Measurements from ENCODE around the gene PRPH2.

PRPH2 gene

DNA sequence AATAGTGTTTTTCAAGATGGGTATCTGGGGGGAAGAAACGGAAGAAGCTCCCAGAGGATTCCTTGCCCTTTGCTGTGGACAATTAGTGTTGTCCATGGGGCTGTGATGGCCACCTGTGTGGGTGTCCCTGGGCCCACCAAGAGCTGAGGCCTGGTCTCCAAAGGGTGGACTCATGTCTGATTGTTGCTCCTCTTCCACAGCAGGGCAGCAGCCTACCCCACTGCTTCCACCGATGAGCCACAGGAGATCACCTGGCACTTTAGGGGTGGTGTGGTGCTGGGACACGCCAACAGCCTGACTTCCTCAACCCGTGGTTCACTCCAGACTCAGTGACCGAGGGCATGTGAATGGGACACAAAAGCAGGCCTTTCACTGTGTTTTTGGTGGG is 25.1 kb downstream of the PRPH2 start:
- no peaks in the 10 kb centered on the region for H3K27me3 ChIP-seq (ENCODE audit: control insufficient read depth, insufficient read depth, low read length)
- no peak overlapping the region for H3K27ac ChIP-seq (ENCODE audit: low read depth, low read length)
- H3K9ac ChIP-seq (ENCODE audit: low read depth, low read length), result no peak overlapping the region
- H3K4me3 ChIP-seq (ENCODE audit: low read depth, low read length), result no peak overlapping the region
- H3K36me3 ChIP-seq (ENCODE audit: control insufficient read depth, insufficient read depth, low read length), result peaks cover 28% of the 10 kb centered on the region
- H3K9me3 ChIP-seq (ENCODE audit: control insufficient read depth, insufficient read depth, low read length), result no peaks in the 10 kb centered on the region
- no peaks in the 10 kb centered on the region for H3K4me1 ChIP-seq (ENCODE audit: control insufficient read depth, insufficient read depth, low read length)

DNA sequence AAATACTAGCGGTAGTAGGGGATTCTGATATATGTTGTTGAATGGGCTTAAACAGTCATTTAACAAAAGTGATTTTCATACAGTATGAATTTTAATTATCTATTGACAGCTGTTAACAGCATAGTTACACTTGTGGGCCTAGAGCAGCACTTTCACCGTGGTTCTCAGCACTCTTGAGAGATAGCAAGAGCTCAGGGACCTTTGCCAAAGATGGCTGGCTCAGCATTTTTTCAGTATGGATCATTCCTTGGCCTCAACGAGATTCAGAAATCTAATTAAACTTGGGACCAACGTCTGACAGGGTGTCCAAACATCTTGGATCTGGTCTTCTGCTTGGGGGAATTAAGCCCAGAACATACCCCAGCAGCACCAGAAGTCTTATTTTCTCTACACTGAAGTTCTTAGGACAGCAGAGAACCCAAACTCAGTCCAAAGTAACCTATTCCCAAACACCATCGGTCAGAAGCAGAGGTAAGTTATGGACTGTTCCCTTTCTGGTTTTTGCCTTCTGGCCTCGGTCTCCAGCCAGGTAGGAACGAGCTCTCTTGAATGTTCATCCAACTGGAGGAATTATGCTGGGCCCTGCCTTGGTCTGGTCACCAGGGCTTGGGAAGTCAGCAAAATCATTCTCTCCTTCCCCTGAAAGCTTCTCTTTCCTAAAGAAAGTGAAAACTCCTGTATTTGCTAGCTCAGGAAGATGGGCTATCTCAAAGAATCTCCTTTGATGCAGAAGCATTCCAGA is 25.7 kb downstream of the PRPH2 start:
- H3K36me3 ChIP-seq (ENCODE audit: control insufficient read depth, insufficient read depth, low read length), result peaks cover 33% of the 10 kb centered on the region
- no peak overlapping the region for H3K9ac ChIP-seq (ENCODE audit: low read depth, low read length)
- H3K4me1 ChIP-seq (ENCODE audit: control insufficient read depth, insufficient read depth, low read length), result no peaks in the 10 kb centered on the region
- no peaks in the 10 kb centered on the region for H3K9me3 ChIP-seq (ENCODE audit: control insufficient read depth, insufficient read depth, low read length)
- no peak overlapping the region for H3K4me3 ChIP-seq (ENCODE audit: low read depth, low read length)
- H3K27ac ChIP-seq (ENCODE audit: low read depth, low read length), result no peak overlapping the region
- no peaks in the 10 kb centered on the region for H3K27me3 ChIP-seq (ENCODE audit: control insufficient read depth, insufficient read depth, low read length)

DNA sequence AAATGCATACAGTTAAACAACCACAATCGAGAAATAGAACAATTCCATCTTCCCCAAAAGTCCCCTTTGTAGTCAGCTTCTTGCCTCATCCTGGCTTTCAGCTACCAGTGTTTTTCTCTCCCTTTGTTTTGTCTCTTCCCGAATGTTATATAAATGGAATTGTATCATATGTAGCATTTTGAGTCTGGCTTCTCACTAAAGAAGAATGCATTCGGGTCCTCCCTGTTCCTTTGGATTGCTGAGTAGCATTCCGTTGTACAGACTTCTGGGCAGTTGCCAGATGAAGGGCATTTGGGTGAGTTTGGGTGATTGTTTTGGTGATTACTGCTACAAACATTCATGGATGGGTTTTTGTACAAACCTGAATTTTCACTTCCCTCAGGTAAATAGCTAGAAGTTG is 27.8 kb downstream of the PRPH2 start:
- Histone ChIP-seq H3K36me3 (ENCODE audit: control insufficient read depth, insufficient read depth, low read length) (peaks cover 54% of the 10 kb centered on the region), H3K9me3 (ENCODE audit: control insufficient read depth, insufficient read depth, low read length) (no peaks in the 10 kb centered on the region), H3K27ac (ENCODE audit: low read depth, low read length) (no peak overlapping the region), H3K9ac (ENCODE audit: low read depth, low read length) (no peak overlapping the region), H3K27me3 (ENCODE audit: control insufficient read depth, insufficient read depth, low read length) (no peaks in the 10 kb centered on the region), H3K4me1 (ENCODE audit: control insufficient read depth, insufficient read depth, low read length) (no peaks in the 10 kb centered on the region), H3K4me3 (ENCODE audit: low read depth, low read length) (no peak overlapping the region)

DNA sequence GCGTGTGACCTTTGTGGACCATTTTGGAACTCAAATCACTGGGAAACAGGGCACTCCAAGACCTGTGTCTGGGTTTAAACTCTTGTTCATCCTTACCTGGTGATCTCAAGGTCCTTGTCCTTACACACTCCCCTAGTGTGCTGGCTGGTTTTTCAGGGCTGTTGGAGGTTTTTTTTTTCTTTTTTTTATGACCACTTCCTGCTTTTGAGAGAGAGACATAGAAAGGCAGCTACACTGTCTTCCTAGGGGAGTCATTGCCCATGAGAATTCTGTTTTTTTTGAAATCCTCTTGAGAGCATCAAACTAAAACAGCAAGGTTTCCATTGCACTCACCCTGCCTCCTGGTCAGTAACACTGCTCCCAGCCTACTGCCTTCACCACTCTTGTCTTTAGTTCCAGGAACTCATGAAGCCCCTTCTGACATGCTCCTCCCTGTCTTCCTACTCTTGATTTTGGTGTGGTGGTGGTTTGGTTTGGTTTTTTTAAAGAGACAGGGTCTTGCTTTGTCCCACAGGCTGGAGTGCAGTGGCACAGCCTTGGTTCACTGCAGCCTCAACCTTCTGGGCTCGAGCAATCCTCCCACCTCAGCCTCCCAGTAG is 28.6 kb downstream of the PRPH2 start:
- H3K27ac ChIP-seq (ENCODE audit: low read depth, low read length), result no peak overlapping the region

DNA sequence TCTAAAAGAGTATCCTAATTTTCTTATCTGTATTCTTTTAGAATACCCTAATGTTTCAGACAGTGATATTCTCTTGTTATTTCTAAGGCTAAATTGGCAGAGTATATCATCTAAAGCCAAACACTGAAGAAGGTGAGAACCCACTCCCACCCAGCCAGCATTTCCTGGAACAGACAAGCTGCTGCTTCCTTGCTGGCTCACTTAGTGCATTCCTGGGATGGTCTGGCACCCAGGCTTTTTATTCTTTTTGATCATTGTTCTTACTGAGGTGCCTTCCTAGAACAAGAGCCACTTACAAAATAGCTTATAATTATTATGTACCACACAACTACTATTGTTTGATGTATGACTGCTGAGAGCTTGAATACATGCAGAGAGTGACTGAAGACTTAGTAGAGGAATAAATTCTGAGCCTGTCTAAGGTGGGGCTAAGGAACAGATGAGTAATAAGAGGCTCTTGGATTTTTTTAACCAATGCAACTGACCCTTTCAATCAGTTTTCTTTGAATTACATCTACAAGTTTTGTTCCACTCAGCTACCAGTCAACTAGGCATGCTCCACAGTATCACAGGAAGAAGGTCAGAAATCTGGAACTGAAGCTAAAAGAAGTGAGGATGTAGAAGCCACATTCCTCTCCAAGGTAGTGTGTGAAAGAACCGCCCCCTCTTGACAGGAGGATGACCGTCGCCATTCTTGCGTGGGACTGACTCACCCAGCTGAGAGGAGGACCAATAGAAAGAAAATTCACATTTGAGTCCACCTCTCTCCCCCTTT is 30.1 kb downstream of the PRPH2 start:
- no peak overlapping the region for H3K9ac ChIP-seq (ENCODE audit: low read depth, low read length)
- H3K36me3 ChIP-seq (ENCODE audit: control insufficient read depth, insufficient read depth, low read length), result peaks cover 74% of the 10 kb centered on the region

More for the DNA sequence above, 28.6 kb downstream of the PRPH2 start:
- no peaks in the 10 kb centered on the region for H3K4me1 ChIP-seq (ENCODE audit: control insufficient read depth, insufficient read depth, low read length)
- H3K9ac ChIP-seq (ENCODE audit: low read depth, low read length), result no peak overlapping the region
- H3K27me3 ChIP-seq (ENCODE audit: control insufficient read depth, insufficient read depth, low read length), result no peaks in the 10 kb centered on the region
- no peak overlapping the region for H3K4me3 ChIP-seq (ENCODE audit: low read depth, low read length)
- no peaks in the 10 kb centered on the region for H3K9me3 ChIP-seq (ENCODE audit: control insufficient read depth, insufficient read depth, low read length)
- H3K36me3 ChIP-seq (ENCODE audit: control insufficient read depth, insufficient read depth, low read length), result peaks cover 62% of the 10 kb centered on the region

DNA sequence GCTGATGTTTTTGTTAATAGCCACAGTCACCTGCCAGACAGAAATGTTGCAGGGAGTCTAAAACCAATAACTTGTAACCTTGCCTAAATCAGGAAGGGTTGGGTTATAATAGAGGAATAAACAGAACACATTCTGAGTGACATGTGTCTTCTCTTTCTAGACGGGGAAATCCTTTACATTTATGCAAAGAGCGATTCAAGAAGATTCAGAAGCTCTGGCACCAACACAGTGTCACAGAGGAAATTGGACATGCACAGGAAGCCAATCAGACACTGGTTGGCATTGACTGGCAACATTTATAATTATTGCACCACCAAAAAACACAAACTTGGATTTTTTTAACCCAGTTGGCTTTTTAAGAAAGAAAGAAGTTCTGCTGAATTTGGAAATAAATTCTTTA is 31.5 kb downstream of the PRPH2 start:
- Histone ChIP-seq H3K27me3 (ENCODE audit: control insufficient read depth, insufficient read depth, low read length) (no peaks in the 10 kb centered on the region), H3K36me3 (ENCODE audit: control insufficient read depth, insufficient read depth, low read length) (peaks cover 76% of the 10 kb centered on the region), H3K9ac (ENCODE audit: low read depth, low read length) (no peak overlapping the region), H3K4me3 (ENCODE audit: low read depth, low read length) (no peak overlapping the region), H3K9me3 (ENCODE audit: control insufficient read depth, insufficient read depth, low read length) (no peaks in the 10 kb centered on the region), H3K27ac (ENCODE audit: low read depth, low read length) (no peak overlapping the region), H3K4me1 (ENCODE audit: control insufficient read depth, insufficient read depth, low read length) (no peaks in the 10 kb centered on the region)

More for the DNA sequence above, 30.1 kb downstream of the PRPH2 start:
- H3K9me3 ChIP-seq (ENCODE audit: control insufficient read depth, insufficient read depth, low read length), result no peaks in the 10 kb centered on the region
- no peaks in the 10 kb centered on the region for H3K4me1 ChIP-seq (ENCODE audit: control insufficient read depth, insufficient read depth, low read length)
- no peak overlapping the region for H3K27ac ChIP-seq (ENCODE audit: low read depth, low read length)
- no peak overlapping the region for H3K4me3 ChIP-seq (ENCODE audit: low read depth, low read length)
- H3K27me3 ChIP-seq (ENCODE audit: control insufficient read depth, insufficient read depth, low read length), result no peaks in the 10 kb centered on the region

DNA sequence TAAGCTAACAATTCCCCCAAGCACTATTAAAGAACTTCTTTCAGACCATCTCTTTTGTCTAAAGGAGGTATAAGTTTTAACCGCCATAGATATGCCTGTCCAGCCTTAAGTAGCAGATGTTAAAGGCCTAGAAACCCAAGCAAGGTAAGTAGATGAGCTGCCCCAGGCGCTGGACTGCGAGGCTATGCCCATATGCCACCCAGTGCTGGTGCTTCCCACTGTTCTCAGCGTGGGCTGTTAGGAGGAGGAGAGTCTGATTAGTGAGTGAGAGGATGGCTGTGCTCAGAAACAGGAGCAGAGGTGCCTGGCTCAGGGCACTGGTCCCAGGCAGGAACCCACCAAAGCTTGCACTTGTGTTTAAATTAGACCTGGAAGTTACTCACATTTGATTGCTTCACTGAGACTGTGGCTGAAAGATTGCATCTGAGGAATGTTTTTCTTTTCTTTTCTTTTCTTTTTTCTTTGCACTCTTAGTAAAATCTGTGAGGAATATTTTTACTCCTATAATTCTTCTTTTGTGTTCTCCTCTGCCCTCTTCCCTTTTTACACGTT is 32.2 kb downstream of the PRPH2 start:
- peaks cover 82% of the 10 kb centered on the region for H3K36me3 ChIP-seq (ENCODE audit: control insufficient read depth, insufficient read depth, low read length)
- H3K4me1 ChIP-seq (ENCODE audit: control insufficient read depth, insufficient read depth, low read length), result no peaks in the 10 kb centered on the region
- H3K9me3 ChIP-seq (ENCODE audit: control insufficient read depth, insufficient read depth, low read length), result no peaks in the 10 kb centered on the region
- H3K9ac ChIP-seq (ENCODE audit: low read depth, low read length), result no peak overlapping the region
- no peak overlapping the region for H3K4me3 ChIP-seq (ENCODE audit: low read depth, low read length)
- H3K27me3 ChIP-seq (ENCODE audit: control insufficient read depth, insufficient read depth, low read length), result no peaks in the 10 kb centered on the region
- no peak overlapping the region for H3K27ac ChIP-seq (ENCODE audit: low read depth, low read length)

DNA sequence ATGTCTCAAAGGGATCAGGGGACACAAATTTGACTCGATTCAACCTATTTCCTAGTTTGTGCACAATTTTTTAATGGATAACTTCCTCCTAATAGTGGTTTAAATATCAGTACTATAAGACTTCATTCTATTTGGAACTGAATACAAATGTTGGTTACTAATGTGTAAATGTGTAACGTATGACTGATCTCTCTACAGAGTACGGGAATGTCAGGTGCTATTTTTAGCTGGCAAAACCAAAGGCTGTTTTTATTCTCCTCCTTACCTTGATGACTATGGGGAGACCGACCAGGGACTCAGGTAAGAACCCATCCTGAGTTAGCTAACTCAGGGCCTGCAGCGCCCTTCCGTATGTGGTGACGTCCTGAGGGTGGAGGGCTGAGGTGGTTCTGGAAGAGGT is 33.0 kb downstream of the PRPH2 start:
- Histone ChIP-seq H3K36me3 (ENCODE audit: control insufficient read depth, insufficient read depth, low read length) (peaks cover 81% of the 10 kb centered on the region), H3K4me1 (ENCODE audit: control insufficient read depth, insufficient read depth, low read length) (no peaks in the 10 kb centered on the region), H3K9me3 (ENCODE audit: control insufficient read depth, insufficient read depth, low read length) (no peaks in the 10 kb centered on the region), H3K27me3 (ENCODE audit: control insufficient read depth, insufficient read depth, low read length) (no peaks in the 10 kb centered on the region), H3K4me3 (ENCODE audit: low read depth, low read length) (no peak overlapping the region), H3K9ac (ENCODE audit: low read depth, low read length) (no peak overlapping the region), H3K27ac (ENCODE audit: low read depth, low read length) (no peak overlapping the region)

DNA sequence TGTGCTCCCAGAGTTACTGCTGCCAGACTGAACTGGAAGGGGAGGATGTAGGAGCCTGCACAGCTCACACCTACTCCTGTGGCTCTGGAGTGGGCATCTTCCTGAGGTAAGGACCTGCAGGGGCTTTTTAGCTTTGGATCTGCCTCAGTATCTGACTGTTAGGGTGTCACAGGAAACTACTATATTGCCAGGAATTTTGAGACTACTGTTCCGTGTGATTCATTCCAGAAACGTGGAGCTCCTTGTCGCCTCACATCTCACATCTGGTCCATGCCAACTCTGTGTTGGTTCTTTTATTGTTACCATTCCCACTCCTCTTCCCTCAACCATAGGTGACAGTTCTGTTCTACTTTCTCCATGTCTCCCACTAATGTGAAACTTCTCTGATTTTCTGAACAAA is 34.1 kb downstream of the PRPH2 start:
- Histone ChIP-seq H3K27me3 (ENCODE audit: control insufficient read depth, insufficient read depth, low read length) (no peaks in the 10 kb centered on the region), H3K9ac (ENCODE audit: low read depth, low read length) (no peak overlapping the region), H3K4me1 (ENCODE audit: control insufficient read depth, insufficient read depth, low read length) (no peaks in the 10 kb centered on the region), H3K9me3 (ENCODE audit: control insufficient read depth, insufficient read depth, low read length) (no peaks in the 10 kb centered on the region), H3K4me3 (ENCODE audit: low read depth, low read length) (no peak overlapping the region), H3K36me3 (ENCODE audit: control insufficient read depth, insufficient read depth, low read length) (peaks cover 80% of the 10 kb centered on the region), H3K27ac (ENCODE audit: low read depth, low read length) (no peak overlapping the region)

DNA sequence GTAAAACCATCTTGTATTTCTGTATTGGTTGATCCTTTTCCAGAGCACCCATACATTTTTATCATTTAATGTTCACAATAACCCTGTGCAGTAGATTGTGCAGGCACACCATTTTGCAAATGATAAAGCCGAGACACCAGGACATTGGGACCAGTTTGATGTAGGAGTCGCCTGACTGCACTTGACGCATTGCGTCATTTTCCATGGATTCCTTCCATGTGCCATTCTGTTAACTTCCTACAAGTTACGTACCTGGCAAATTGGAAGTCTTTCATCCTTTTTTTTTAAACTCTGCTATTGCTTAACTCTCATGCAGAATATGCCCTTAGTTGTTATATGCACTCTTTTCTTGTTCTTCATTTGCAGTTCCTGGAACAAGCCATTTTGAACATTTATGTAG is 43.0 kb downstream of the PRPH2 start:
- no peaks in the 10 kb centered on the region for H3K4me1 ChIP-seq (ENCODE audit: control insufficient read depth, insufficient read depth, low read length)
- H3K4me3 ChIP-seq (ENCODE audit: low read depth, low read length), result no peak overlapping the region
- no peaks in the 10 kb centered on the region for H3K27me3 ChIP-seq (ENCODE audit: control insufficient read depth, insufficient read depth, low read length)
- no peak overlapping the region for H3K27ac ChIP-seq (ENCODE audit: low read depth, low read length)
- H3K36me3 ChIP-seq (ENCODE audit: control insufficient read depth, insufficient read depth, low read length), result peaks cover 90% of the 10 kb centered on the region
- H3K9ac ChIP-seq (ENCODE audit: low read depth, low read length), result no peak overlapping the region
- H3K9me3 ChIP-seq (ENCODE audit: control insufficient read depth, insufficient read depth, low read length), result no peaks in the 10 kb centered on the region

DNA sequence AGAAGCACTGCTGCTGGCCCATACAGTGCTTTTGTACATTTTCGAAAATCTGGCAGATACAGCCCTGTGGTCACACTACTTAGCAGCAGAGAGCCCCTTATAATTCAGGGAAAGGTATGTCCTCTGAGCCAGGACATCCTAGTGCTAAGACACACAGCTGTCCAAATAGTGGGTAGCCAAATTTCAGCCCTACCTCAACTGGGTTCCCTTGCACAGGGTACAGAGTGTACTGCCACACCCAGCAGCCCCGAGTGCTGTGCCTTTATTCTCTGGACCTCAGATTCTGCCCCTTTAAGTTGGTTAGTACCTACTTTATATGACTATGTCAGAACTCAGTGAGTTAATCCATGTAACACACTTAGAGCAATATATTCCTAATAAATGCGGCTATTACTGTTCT is 47.6 kb downstream of the PRPH2 start:
- no peak overlapping the region for H3K9ac ChIP-seq (ENCODE audit: low read depth, low read length)
- H3K9me3 ChIP-seq (ENCODE audit: control insufficient read depth, insufficient read depth, low read length), result no peaks in the 10 kb centered on the region
- H3K36me3 ChIP-seq (ENCODE audit: control insufficient read depth, insufficient read depth, low read length), result peaks cover 93% of the 10 kb centered on the region
- no peak overlapping the region for H3K27ac ChIP-seq (ENCODE audit: low read depth, low read length)
- H3K4me3 ChIP-seq (ENCODE audit: low read depth, low read length), result no peak overlapping the region
- no peaks in the 10 kb centered on the region for H3K4me1 ChIP-seq (ENCODE audit: control insufficient read depth, insufficient read depth, low read length)
- H3K27me3 ChIP-seq (ENCODE audit: control insufficient read depth, insufficient read depth, low read length), result no peaks in the 10 kb centered on the region
